Breast epithelium (tissue), 4 donors: Measurements from ENCODE around the gene PAAF1. TPM values are rescaled to one million over a fixed set of nuclear protein-coding genes. Genes with fewer than 3 reads are reported as not detected.

Source experiments
- DNase-seq, 2 donors: peaks; one replicate each; pipeline ENCODE4 v3.0.0-alpha.2; 2019; ENCODE audit warnings: low spot score in 2 of 2
- H3K27ac ChIP-seq, 2 donors: fragments of 200-600 bp; sonication (generic) in 1 of 2; one replicate each; pipeline ENCODE4 v1.5.1; 2016 to 2019; ENCODE audit warnings: mild to moderate bottlenecking in 1 of 2
- H3K27me3 ChIP-seq, 2 donors: fragments of 200-600 bp; sonication (generic) in 1 of 2; one replicate each; pipeline versions ENCODE4 v1.5.1 to v1.6.0; 2017 to 2019; ENCODE audit warnings: control low read depth in 1 of 2, mild to moderate bottlenecking in 1 of 2
- H3K36me3 ChIP-seq: fragments of 200-600 bp; one replicate; pipeline ENCODE4 v1.5.1; 2019
- H3K4me1 ChIP-seq, 2 donors: fragments of 200-600 bp; sonication (generic); one replicate each; pipeline ENCODE4 v1.5.1; 2016 to 2019; ENCODE audit warnings: control low read depth in 1 of 2
- H3K4me3 ChIP-seq, 3 donors: fragments of 200-600 bp; sonication (generic); 1 replicate in 2 of 3; 2 replicates in 1 of 3; pipeline ENCODE4 v1.5.1; 2016 to 2019; ENCODE audit warnings: mild to moderate bottlenecking in 3 of 3, moderate library complexity in 2 of 3
- H3K9me3 ChIP-seq, 2 donors: fragments of 200-600 bp; sonication (generic) in 1 of 2; one replicate each; pipeline ENCODE4 v1.5.1; 2016 to 2019; ENCODE audit warnings: control low read depth in 1 of 2
- POLR2A ChIP-seq: fragments of 450-650 bp; IDR thresholded peaks from one replicate; pipeline ENCODE4 v1.6.1; 2016; ENCODE audit warnings: antibody characterized with exemption, mild to moderate bottlenecking, moderate library complexity
- POLR2AphosphoS5 ChIP-seq, 3 donors: sonication (generic); formaldehyde crosslinking; IDR thresholded peaks; one replicate each; pipeline ENCODE4 v1.6.1; 2017; ENCODE audit warnings: antibody characterized with exemption in 3 of 3
- intact Hi-C: fragments of 100-400 bp; cut with DNase I; formaldehyde crosslinking; loops from one replicate; pipeline ENCODE4 v1.15.1; 2023; ENCODE audit warnings: low total_unique reads
- total RNA-seq, 3 donors: library from RNA; depleted of rRNA; stranded (reverse); fragments of >200 nt; gene quantifications; one replicate each; pipeline ENCODE4 v1.1.0, GENCODE V29; 2016
- TF ChIP-seq, protein P1 (sequence below), 3 donors: fragments of 450-650 bp; IDR thresholded peaks; one replicate each; pipeline ENCODE4 v1.5.1; 2016 to 2017; ENCODE audit warnings: antibody characterized with exemption in 3 of 3, mild to moderate bottlenecking in 3 of 3, moderate library complexity in 3 of 3

Gene PAAF1
- total RNA-seq, 3 donors from 2014 or later = 8.5 to 19.0 (median 9.5) TPM

DNA sequence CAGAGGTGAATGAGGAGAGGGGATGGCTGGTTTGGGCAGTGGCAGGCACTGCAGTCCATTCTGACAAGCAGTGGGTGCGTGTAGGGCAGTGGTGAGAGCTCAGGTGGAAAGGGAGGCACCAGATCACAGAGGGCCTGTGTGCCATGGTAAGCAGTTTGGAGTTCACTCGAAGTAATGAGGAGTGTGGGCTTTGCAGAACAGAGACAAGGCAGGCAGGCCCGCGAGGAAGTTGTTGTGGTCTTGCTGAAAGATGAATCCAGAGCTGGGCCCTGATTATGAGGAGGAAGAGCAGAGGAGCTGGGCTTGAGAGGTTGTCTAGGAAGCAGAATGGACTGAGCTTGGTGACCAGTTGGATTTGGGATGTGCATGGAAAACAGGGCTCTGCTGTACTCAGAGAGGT lies 72.4 kb downstream of the PAAF1 start:
- H3K9me3 ChIP-seq = no peaks in the 10 kb centered on the region
- TF ChIP-seq, protein P1, sequence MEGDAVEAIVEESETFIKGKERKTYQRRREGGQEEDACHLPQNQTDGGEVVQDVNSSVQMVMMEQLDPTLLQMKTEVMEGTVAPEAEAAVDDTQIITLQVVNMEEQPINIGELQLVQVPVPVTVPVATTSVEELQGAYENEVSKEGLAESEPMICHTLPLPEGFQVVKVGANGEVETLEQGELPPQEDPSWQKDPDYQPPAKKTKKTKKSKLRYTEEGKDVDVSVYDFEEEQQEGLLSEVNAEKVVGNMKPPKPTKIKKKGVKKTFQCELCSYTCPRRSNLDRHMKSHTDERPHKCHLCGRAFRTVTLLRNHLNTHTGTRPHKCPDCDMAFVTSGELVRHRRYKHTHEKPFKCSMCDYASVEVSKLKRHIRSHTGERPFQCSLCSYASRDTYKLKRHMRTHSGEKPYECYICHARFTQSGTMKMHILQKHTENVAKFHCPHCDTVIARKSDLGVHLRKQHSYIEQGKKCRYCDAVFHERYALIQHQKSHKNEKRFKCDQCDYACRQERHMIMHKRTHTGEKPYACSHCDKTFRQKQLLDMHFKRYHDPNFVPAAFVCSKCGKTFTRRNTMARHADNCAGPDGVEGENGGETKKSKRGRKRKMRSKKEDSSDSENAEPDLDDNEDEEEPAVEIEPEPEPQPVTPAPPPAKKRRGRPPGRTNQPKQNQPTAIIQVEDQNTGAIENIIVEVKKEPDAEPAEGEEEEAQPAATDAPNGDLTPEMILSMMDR (IDR thresholded peaks at IDR 0.05) = no peak
- TF ChIP-seq POLR2AphosphoS5 (IDR thresholded peaks at IDR 0.05) = no peak
- TF ChIP-seq POLR2A = no peak
- H3K27me3 ChIP-seq = no peaks in the 10 kb centered on the region
- no peak overlapping the region for H3K4me3 ChIP-seq
- H3K36me3 ChIP-seq = no peaks in the 10 kb centered on the region
- DNase-seq = no peak
- H3K4me1 ChIP-seq = no peaks in the 10 kb centered on the region
- intact Hi-C loops = no loop called here
- H3K27ac ChIP-seq = no peak overlapping the region

DNA sequence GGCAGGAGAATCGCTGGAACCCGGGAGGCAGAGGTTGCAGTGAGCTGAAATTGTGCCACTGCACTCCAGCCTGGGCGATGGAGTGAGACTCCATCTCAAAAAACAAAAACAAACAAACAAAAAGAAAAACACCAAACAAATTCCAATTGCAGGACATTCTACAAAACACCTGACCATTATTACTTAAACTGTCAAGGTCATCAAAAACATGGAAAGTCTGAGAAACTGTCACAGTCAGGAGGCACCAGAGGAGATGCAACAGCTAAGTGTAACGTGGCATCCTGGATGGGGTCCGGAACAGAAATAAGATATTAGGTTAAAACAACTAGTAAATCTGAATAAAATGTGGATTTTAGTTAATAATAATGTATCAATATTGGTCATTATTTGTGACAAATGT lies 73.1 kb downstream of the PAAF1 start:
- DNase-seq = no peak
- Histone ChIP-seq H3K4me1 (no peaks in the 10 kb centered on the region), H3K27me3 (no peaks in the 10 kb centered on the region), H3K4me3 (no peak overlapping the region), H3K9me3 (no peaks in the 10 kb centered on the region), H3K27ac (no peak overlapping the region), H3K36me3 (no peaks in the 10 kb centered on the region)
- TF ChIP-seq, protein P1 (IDR thresholded peaks at IDR 0.05) = no peak
- no peak for TF ChIP-seq POLR2A
- intact Hi-C loops = no loop called here

DNA sequence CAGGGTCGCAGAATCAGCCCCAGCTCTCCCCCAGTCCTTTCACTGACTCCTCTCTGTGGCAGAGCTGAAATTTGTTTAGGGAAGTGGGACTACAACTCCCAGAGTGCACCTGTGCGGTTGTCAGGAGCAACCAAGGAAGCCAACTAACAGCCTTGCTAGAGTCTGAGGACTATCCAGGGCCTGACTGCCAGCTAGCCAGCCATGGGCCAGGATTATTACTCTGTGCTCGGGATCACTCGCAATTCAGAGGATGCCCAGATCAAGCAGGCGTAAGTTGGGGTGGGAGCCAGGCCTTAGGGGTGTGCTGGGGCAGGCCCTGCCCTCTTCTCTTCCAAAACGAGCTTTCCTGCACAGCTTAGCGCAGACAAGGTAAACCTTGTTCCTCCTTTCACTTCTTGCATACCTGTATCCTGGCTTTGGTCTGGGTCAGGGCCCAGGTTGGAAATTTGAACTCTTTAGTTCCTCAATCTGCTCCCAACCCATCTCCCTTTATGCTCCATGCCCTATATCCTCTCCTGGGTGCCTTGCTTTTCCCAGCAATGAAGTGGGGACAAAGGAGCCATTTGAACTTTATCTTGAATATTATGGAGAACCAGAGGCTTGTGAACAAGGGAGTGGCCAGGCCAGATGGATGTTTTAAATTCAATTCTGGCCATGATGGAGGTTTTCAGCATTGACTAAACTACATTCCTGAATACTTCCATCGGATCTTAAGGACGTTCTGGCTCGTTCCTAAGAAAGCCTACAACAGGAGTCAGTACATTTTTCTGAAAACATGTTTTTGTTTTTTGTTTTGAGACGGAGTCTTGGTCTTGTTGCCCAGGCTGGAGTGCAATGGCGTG lies 74.3 kb downstream of the PAAF1 start, which contains the start of gene DNAJB13:
TSS of gene DNAJB13 (plus strand) at position 158 of the 842 bp plus-strand sequence. CDS start at position 202, 44 bp downstream.
- no peaks in the 10 kb centered on the region for H3K27me3 ChIP-seq
- H3K9me3 ChIP-seq = no peaks in the 10 kb centered on the region
- no peak within 1 kb of the TSS for H3K27ac ChIP-seq
- TF ChIP-seq POLR2A = no peak
- no peak for TF ChIP-seq POLR2AphosphoS5 (IDR thresholded peaks at IDR 0.05)
- TF ChIP-seq, protein P1 (IDR thresholded peaks at IDR 0.05) = no peak
- H3K4me1 ChIP-seq = no peaks in the 10 kb centered on the region
- intact Hi-C loops = no loop called here
- no peak within 1 kb of the TSS for H3K4me3 ChIP-seq
- DNase-seq = no peak
- H3K36me3 ChIP-seq = no peaks in the 10 kb centered on the region

DNA sequence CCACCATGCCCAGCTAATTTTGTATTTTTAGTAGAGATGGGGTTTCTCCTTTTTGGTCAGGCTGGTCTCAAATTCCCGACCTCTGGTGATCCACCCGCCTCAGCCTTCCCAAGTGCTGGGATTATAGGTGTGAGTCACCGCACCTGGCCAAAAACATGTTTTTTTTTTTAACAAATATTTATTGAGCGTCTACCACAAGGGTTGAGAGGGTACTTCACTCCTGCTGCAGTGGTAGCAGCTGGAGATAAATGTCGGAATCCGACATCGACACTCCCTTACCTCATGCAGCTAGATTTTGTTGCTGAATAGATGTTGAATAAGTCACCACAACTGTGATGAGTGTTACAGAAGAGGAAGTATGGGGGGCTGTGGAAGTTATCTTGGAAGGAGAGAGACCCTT lies 75.0 kb downstream of the PAAF1 start:
- DNase-seq = no peak
- H3K4me1 ChIP-seq = no peaks in the 10 kb centered on the region
- intact Hi-C loops = no loop called here
- H3K36me3 ChIP-seq = no peaks in the 10 kb centered on the region
- no peaks in the 10 kb centered on the region for H3K9me3 ChIP-seq
- H3K27ac ChIP-seq = no peak overlapping the region
- H3K4me3 ChIP-seq = no peak overlapping the region
- no peaks in the 10 kb centered on the region for H3K27me3 ChIP-seq
- TF ChIP-seq POLR2A (no peak), POLR2AphosphoS5 (IDR thresholded peaks at IDR 0.05) (no peak)
- TF ChIP-seq, protein P1 (IDR thresholded peaks at IDR 0.05) = no peak

DNA sequence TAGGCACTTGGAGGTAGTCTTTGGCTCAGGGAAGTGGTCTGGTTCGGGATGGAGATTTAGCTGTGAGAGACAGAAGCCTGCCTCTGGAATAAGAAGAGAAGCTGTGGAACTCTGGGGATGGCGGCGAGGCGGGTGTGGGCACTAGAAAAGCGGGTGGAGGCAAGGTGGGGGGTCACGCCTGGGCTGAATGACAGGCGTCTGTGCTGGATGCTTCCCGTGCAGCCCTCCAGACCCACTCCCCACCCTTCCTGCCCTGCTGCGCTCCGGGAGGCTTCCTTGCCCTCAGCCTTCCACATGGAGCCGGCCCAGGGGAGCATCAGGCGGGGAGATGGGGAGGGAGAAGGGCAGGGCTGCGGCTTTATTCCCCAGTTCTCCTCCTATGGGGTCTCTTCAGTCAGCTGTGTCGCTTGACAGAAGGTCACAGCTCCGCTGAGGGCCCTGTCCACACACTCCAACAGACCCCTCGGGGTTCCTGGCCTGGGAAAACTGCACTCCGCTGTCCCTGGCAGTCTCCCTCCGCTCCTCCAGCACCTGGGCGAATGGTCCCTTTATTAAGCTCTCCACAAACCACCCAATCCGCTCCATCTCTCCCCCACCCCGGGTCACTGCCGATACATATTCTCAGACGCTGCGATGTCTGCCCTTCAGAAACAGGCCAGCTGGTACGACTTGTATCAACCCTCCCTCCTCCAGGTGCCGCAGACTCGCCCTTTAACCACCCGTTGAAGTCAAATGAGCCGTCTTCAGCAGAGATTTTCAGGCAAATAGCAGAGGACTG lies 80.3 kb downstream of the PAAF1 start:
- no peak for TF ChIP-seq POLR2AphosphoS5 (IDR thresholded peaks at IDR 0.05)
- no peak for TF ChIP-seq POLR2A
- TF ChIP-seq, protein P1 (IDR thresholded peaks at IDR 0.05) = no peak
- H3K27ac ChIP-seq = no peak overlapping the region
- H3K4me3 ChIP-seq = no peak overlapping the region
- H3K9me3 ChIP-seq = no peaks in the 10 kb centered on the region
- H3K4me1 ChIP-seq = no peaks in the 10 kb centered on the region
- intact Hi-C loops = no loop called here
- no peak for DNase-seq
- no peaks in the 10 kb centered on the region for H3K27me3 ChIP-seq
- no peaks in the 10 kb centered on the region for H3K36me3 ChIP-seq
